HEK293 (cell line): Measurements from ENCODE around the gene RFPL2.

ENCODE experiments used
- BCL11B ChIP-seq: fragments of 450-650 bp; formaldehyde crosslinking; IDR thresholded peaks from 2 replicates; pipeline ENCODE4 v1.5.1; 2016; ENCODE audit warnings: low read depth, missing biosample characterization, missing genetic modification characterization
- EGR2 ChIP-seq: fragments of 450-650 bp; formaldehyde crosslinking; IDR thresholded peaks from 2 replicates; pipeline ENCODE4 v1.5.1; 2016; ENCODE audit warnings: low read depth, missing biosample characterization, missing genetic modification characterization
- HOXA7 ChIP-seq: sonication (generic); formaldehyde crosslinking; IDR thresholded peaks from 2 replicates; pipeline ENCODE4 v1.8.1; 2022; ENCODE audit warnings: missing genetic modification reagents, borderline replicate concordance
- RBAK ChIP-seq: fragments of 450-650 bp; formaldehyde crosslinking; IDR thresholded peaks from 2 replicates; pipeline ENCODE4 v1.5.1; 2016; ENCODE audit warnings: missing biosample characterization, missing genetic modification characterization
- SP7 ChIP-seq: fragments of 450-650 bp; formaldehyde crosslinking; IDR thresholded peaks from 2 replicates; pipeline ENCODE4 v1.5.1; 2016; ENCODE audit warnings: missing biosample characterization, missing genetic modification characterization
- TCF7L2 ChIP-seq: IDR thresholded peaks from 2 replicates; pipeline ENCODE4 v1.6.1; 2011; ENCODE audit warnings: low read depth, mild to moderate bottlenecking, inconsistent platforms, low read length, moderate library complexity, borderline replicate concordance
- ZBTB21 ChIP-seq: fragments of 450-650 bp; formaldehyde crosslinking; IDR thresholded peaks from 2 replicates; pipeline ENCODE4 v1.5.1; 2017; ENCODE audit warnings: missing biosample characterization, missing genetic modification characterization
- ZFHX2 ChIP-seq: fragments of 450-650 bp; formaldehyde crosslinking; conservative IDR thresholded peaks from 2 replicates; pipeline ENCODE4 v1.5.1; 2016; ENCODE audit warnings: missing biosample characterization, missing genetic modification characterization
- ZIC2 ChIP-seq: fragments of 450-650 bp; formaldehyde crosslinking; IDR thresholded peaks from 2 replicates; pipeline ENCODE4 v1.5.1; 2016; ENCODE audit warnings: missing biosample characterization, missing genetic modification characterization
- ZNF155 ChIP-seq: fragments of 450-650 bp; formaldehyde crosslinking; IDR thresholded peaks from 2 replicates; pipeline ENCODE4 v1.5.1; 2016; ENCODE audit warnings: missing biosample characterization, missing genetic modification characterization
- ZNF214 ChIP-seq: fragments of 450-650 bp; formaldehyde crosslinking; IDR thresholded peaks from 2 replicates; pipeline ENCODE4 v1.5.1; 2017; ENCODE audit warnings: missing biosample characterization, mild to moderate bottlenecking, missing genetic modification characterization, borderline replicate concordance
- ZNF404 ChIP-seq: fragments of 450-650 bp; formaldehyde crosslinking; IDR thresholded peaks from 2 replicates; pipeline ENCODE4 v1.5.1; 2017; ENCODE audit warnings: missing biosample characterization, missing genetic modification characterization
- ZNF416 ChIP-seq: fragments of 450-650 bp; formaldehyde crosslinking; IDR thresholded peaks from 2 replicates; pipeline ENCODE4 v1.5.1; 2016; ENCODE audit warnings: missing biosample characterization, missing genetic modification characterization
- ZNF549 ChIP-seq: fragments of 450-650 bp; IDR thresholded peaks from 2 replicates; pipeline ENCODE4 v1.5.1; 2018; ENCODE audit warnings: missing biosample characterization, missing genetic modification characterization, mild to moderate bottlenecking, inconsistent platforms, moderate library complexity
- ZNF558 ChIP-seq: fragments of 450-650 bp; formaldehyde crosslinking; IDR thresholded peaks from 2 replicates; pipeline ENCODE4 v1.5.1; 2016; ENCODE audit warnings: missing biosample characterization, missing genetic modification characterization
- ZNF623 ChIP-seq: fragments of 450-650 bp; formaldehyde crosslinking; IDR thresholded peaks from 2 replicates; pipeline ENCODE4 v1.5.1; 2016; ENCODE audit warnings: missing biosample characterization, missing genetic modification characterization
- ZNF658 ChIP-seq: fragments of 450-650 bp; formaldehyde crosslinking; IDR thresholded peaks from 2 replicates; pipeline ENCODE4; 2016; ENCODE audit warnings: missing biosample characterization, missing genetic modification characterization
- ZNF792 ChIP-seq: fragments of 450-650 bp; formaldehyde crosslinking; IDR thresholded peaks from 2 replicates; pipeline ENCODE4 v1.5.1; 2016; ENCODE audit warnings: missing biosample characterization, missing genetic modification characterization
- ZNF843 ChIP-seq: fragments of 450-650 bp; formaldehyde crosslinking; IDR thresholded peaks from 2 replicates; pipeline ENCODE4 v1.5.1; 2016; ENCODE audit warnings: missing biosample characterization, missing genetic modification characterization
- TF ChIP-seq, protein P1 (sequence below): IDR thresholded peaks from 2 replicates; pipeline ENCODE4 v1.6.1; 2011; ENCODE audit warnings: mild to moderate bottlenecking, low read depth, low read length, borderline replicate concordance
- TF ChIP-seq, protein P2 (sequence below): fragments of 450-650 bp; formaldehyde crosslinking; optimal IDR thresholded peaks from 2 replicates; pipeline ENCODE3; 2016; ENCODE audit warnings: missing biosample characterization, mild to moderate bottlenecking, missing genetic modification characterization
- TF ChIP-seq, protein P3 (sequence below): fragments of 450-650 bp; formaldehyde crosslinking; IDR thresholded peaks from 2 replicates; pipeline ENCODE4 v1.5.1; 2016; ENCODE audit warnings: missing biosample characterization, missing genetic modification characterization
- TF ChIP-seq, protein P4 (sequence below): fragments of 450-650 bp; formaldehyde crosslinking; IDR thresholded peaks from 2 replicates; pipeline ENCODE4 v1.5.0; 2017; ENCODE audit warnings: missing biosample characterization, missing genetic modification characterization, borderline replicate concordance
- TF ChIP-seq, protein P5 (sequence below): fragments of 450-650 bp; formaldehyde crosslinking; IDR thresholded peaks from 2 replicates; pipeline ENCODE4 v1.5.1; 2016; ENCODE audit warnings: missing biosample characterization, missing genetic modification characterization, borderline replicate concordance
- TF ChIP-seq, protein P6 (sequence below): fragments of 450-650 bp; formaldehyde crosslinking; IDR thresholded peaks from 2 replicates; pipeline ENCODE4 v1.5.1; 2016; ENCODE audit warnings: missing biosample characterization, missing genetic modification characterization
- TF ChIP-seq, protein P7 (sequence below): fragments of 450-650 bp; formaldehyde crosslinking; IDR thresholded peaks from 2 replicates; pipeline ENCODE4 v1.5.1; 2016; ENCODE audit warnings: missing biosample characterization, missing genetic modification characterization

The RFPL2 gene

DNA sequence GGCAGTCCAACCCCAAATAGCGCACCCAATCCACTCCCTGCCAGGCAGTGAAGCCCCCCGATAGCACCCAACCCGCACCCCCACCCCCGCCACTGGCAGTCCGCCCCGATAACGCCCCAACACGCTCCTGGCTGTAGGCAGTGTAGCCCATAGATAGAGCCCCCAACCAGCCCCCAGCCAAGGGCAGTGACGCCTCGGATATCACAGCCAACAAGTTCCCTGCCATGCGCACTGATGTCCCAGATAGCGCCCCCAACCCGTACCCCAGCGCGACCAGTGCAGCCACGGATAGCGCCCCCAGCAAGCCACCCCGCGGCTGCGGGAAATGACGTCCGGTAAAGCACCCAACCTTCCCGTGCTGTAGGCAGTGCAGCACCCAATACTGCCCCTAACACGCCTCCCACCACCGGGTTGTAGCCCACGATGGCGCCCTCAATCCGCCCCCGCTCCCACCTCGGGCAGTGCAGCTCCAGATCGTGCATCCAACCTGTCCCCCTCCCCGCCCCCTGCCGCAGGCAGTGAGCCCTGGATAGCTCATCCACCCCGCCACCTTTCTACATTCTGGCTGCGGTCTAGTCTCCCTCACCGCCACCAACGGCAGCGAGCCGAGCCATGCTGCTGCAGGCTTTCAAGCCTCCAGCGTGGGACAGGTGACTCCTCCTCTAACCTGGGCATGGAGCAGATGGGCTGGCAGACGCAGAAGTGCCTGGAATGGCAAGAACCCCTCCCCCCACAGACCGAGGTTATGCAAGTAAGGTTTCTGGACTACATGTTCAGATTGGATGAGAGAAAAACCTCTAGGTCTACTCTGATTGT is 625 bp downstream of the RFPL2 start (continued):
- TF ChIP-seq ZNF404 (tag by site-specific recombination) (no peak), TCF7L2 (no peak), ZNF658 (tag by site-specific recombination) (no peak), ZNF214 (tag by site-specific recombination) (no peak), BCL11B (tag by site-specific recombination) (no peak), ZIC2 (tag by site-specific recombination) (no peak), ZBTB21 (tag by site-specific recombination) (no peak), ZFHX2 (peak; percentile 91), ZNF416 (tag by site-specific recombination) (no peak), ZNF623 (no peak), ZNF792 (tag by site-specific recombination) (no peak), ZNF155 (tag by site-specific recombination) (no peak), RBAK (tag by site-specific recombination) (no peak), ZNF558 (tag by site-specific recombination) (no peak), ZNF549 (tag by site-specific recombination) (no peak), ZNF843 (tag by site-specific recombination) (no peak), HOXA7 (CRISPR knock-in tag) (no peak), EGR2 (tag by site-specific recombination) (peak; percentile 85), SP7 (tag by site-specific recombination) (0 out of 2 replicates have a peak, but pooled peaks have one; percentile 14)
- TF ChIP-seq, protein P1, sequence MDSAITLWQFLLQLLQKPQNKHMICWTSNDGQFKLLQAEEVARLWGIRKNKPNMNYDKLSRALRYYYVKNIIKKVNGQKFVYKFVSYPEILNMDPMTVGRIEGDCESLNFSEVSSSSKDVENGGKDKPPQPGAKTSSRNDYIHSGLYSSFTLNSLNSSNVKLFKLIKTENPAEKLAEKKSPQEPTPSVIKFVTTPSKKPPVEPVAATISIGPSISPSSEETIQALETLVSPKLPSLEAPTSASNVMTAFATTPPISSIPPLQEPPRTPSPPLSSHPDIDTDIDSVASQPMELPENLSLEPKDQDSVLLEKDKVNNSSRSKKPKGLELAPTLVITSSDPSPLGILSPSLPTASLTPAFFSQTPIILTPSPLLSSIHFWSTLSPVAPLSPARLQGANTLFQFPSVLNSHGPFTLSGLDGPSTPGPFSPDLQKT: no peak
- TF ChIP-seq, protein P2, sequence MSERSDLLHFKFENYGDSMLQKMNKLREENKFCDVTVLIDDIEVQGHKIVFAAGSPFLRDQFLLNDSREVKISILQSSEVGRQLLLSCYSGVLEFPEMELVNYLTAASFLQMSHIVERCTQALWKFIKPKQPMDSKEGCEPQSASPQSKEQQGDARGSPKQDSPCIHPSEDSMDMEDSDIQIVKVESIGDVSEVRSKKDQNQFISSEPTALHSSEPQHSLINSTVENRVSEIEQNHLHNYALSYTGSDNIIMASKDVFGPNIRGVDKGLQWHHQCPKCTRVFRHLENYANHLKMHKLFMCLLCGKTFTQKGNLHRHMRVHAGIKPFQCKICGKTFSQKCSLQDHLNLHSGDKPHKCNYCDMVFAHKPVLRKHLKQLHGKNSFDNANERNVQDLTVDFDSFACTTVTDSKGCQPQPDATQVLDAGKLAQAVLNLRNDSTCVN (tag by site-specific recombination): no peak
- TF ChIP-seq, protein P3, sequence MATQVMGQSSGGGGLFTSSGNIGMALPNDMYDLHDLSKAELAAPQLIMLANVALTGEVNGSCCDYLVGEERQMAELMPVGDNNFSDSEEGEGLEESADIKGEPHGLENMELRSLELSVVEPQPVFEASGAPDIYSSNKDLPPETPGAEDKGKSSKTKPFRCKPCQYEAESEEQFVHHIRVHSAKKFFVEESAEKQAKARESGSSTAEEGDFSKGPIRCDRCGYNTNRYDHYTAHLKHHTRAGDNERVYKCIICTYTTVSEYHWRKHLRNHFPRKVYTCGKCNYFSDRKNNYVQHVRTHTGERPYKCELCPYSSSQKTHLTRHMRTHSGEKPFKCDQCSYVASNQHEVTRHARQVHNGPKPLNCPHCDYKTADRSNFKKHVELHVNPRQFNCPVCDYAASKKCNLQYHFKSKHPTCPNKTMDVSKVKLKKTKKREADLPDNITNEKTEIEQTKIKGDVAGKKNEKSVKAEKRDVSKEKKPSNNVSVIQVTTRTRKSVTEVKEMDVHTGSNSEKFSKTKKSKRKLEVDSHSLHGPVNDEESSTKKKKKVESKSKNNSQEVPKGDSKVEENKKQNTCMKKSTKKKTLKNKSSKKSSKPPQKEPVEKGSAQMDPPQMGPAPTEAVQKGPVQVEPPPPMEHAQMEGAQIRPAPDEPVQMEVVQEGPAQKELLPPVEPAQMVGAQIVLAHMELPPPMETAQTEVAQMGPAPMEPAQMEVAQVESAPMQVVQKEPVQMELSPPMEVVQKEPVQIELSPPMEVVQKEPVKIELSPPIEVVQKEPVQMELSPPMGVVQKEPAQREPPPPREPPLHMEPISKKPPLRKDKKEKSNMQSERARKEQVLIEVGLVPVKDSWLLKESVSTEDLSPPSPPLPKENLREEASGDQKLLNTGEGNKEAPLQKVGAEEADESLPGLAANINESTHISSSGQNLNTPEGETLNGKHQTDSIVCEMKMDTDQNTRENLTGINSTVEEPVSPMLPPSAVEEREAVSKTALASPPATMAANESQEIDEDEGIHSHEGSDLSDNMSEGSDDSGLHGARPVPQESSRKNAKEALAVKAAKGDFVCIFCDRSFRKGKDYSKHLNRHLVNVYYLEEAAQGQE (tag by site-specific recombination): no peak
- TF ChIP-seq, protein P4, sequence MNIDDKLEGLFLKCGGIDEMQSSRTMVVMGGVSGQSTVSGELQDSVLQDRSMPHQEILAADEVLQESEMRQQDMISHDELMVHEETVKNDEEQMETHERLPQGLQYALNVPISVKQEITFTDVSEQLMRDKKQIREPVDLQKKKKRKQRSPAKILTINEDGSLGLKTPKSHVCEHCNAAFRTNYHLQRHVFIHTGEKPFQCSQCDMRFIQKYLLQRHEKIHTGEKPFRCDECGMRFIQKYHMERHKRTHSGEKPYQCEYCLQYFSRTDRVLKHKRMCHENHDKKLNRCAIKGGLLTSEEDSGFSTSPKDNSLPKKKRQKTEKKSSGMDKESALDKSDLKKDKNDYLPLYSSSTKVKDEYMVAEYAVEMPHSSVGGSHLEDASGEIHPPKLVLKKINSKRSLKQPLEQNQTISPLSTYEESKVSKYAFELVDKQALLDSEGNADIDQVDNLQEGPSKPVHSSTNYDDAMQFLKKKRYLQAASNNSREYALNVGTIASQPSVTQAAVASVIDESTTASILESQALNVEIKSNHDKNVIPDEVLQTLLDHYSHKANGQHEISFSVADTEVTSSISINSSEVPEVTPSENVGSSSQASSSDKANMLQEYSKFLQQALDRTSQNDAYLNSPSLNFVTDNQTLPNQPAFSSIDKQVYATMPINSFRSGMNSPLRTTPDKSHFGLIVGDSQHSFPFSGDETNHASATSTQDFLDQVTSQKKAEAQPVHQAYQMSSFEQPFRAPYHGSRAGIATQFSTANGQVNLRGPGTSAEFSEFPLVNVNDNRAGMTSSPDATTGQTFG (tag by site-specific recombination): no peak
- TF ChIP-seq, protein P5, sequence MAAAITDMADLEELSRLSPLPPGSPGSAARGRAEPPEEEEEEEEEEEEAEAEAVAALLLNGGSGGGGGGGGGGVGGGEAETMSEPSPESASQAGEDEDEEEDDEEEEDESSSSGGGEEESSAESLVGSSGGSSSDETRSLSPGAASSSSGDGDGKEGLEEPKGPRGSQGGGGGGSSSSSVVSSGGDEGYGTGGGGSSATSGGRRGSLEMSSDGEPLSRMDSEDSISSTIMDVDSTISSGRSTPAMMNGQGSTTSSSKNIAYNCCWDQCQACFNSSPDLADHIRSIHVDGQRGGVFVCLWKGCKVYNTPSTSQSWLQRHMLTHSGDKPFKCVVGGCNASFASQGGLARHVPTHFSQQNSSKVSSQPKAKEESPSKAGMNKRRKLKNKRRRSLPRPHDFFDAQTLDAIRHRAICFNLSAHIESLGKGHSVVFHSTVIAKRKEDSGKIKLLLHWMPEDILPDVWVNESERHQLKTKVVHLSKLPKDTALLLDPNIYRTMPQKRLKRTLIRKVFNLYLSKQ (tag by site-specific recombination): no peak
- TF ChIP-seq, protein P6, sequence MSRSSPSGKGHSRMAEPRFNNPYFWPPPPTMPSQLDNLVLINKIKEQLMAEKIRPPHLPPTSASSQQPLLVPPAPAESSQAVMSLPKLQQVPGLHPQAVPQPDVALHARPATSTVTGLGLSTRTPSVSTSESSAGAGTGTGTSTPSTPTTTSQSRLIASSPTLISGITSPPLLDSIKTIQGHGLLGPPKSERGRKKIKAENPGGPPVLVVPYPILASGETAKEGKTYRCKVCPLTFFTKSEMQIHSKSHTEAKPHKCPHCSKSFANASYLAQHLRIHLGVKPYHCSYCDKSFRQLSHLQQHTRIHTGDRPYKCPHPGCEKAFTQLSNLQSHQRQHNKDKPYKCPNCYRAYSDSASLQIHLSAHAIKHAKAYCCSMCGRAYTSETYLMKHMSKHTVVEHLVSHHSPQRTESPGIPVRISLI (tag by site-specific recombination): no peak
- TF ChIP-seq, protein P7, sequence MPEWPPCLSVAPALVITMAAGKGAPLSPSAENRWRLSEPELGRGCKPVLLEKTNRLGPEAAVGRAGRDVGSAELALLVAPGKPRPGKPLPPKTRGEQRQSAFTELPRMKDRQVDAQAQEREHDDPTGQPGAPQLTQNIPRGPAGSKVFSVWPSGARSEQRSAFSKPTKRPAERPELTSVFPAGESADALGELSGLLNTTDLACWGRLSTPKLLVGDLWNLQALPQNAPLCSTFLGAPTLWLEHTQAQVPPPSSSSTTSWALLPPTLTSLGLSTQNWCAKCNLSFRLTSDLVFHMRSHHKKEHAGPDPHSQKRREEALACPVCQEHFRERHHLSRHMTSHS: no peak
